Spleen (tissue), 11 donors: ENCODE data around the gene TERT. TPM values are rescaled to one million over a fixed set of nuclear protein-coding genes. Genes with fewer than 3 reads are reported as not detected.

Source experiments
- DNase-seq: peaks from one replicate; pipeline ENCODE4 v3.0.0-alpha.2; 2020
- H3K27ac ChIP-seq, 8 donors: fragments of 200-600 bp; sonication (generic) in 7 of 8; 1 replicate in 4 of 8; 2 replicates in 4 of 8; pipeline versions ENCODE4 v1.5.0 to v1.8.0; 2016 to 2021; ENCODE audit warnings: inconsistent platforms in 4 of 8, mild to moderate bottlenecking in 4 of 8, moderate library complexity in 1 of 8
- H3K27me3 ChIP-seq, 7 donors: fragments of 200-600 bp; sonication (generic) in 6 of 7; replicated peaks in 1 of 7; 1 replicate in 4 of 7; 2 replicates in 3 of 7; pipeline versions ENCODE4 v1.5.0 to v1.8.0; 2016 to 2021; ENCODE audit warnings: inconsistent platforms in 3 of 7, mild to moderate bottlenecking in 1 of 7
- H3K36me3 ChIP-seq, 6 donors: fragments of 200-600 bp; sonication (generic) in 5 of 6; 1 replicate in 4 of 6; 2 replicates in 2 of 6; pipeline versions ENCODE4 v1.5.0 to v1.8.0; 2016 to 2021; ENCODE audit warnings: inconsistent platforms in 2 of 6
- H3K4me1 ChIP-seq, 6 donors: fragments of 200-600 bp; sonication (generic) in 5 of 6; 1 replicate in 3 of 6; 2 replicates in 3 of 6; pipeline versions ENCODE4 v1.5.0 to v1.8.0; 2016 to 2021; ENCODE audit warnings: inconsistent platforms in 3 of 6
- H3K4me3 ChIP-seq, 8 donors: fragments of 200-600 bp; sonication (generic) in 7 of 8; 1 replicate in 4 of 8; 2 replicates in 4 of 8; pipeline versions ENCODE4 v1.5.0 to v1.8.0; 2016 to 2021; ENCODE audit warnings: inconsistent platforms in 4 of 8, mild to moderate bottlenecking in 4 of 8, moderate library complexity in 2 of 8
- H3K9me3 ChIP-seq, 8 donors: fragments of 200-600 bp; sonication (generic) in 7 of 8; 1 replicate in 4 of 8; 2 replicates in 4 of 8; pipeline versions ENCODE4 v1.5.0 to v1.8.0; 2016 to 2021; ENCODE audit warnings: inconsistent platforms in 4 of 8
- POLR2A ChIP-seq, 3 donors: fragments of 450-650 bp; IDR thresholded peaks; one replicate each; pipeline ENCODE4 v1.5.1; 2017; ENCODE audit warnings: antibody characterized with exemption in 3 of 3, mild to moderate bottlenecking in 1 of 3
- POLR2AphosphoS5 ChIP-seq, 3 donors: sonication (generic); formaldehyde crosslinking; IDR thresholded peaks; one replicate each; pipeline ENCODE4 v1.5.1; 2017; ENCODE audit warnings: antibody characterized with exemption in 3 of 3
- WGBS, 5 donors: extraction: QIAGEN DNeasy Blood & Tissue Kit in 3 of 5; methylation state at CpG; one replicate each; pipeline versions ENCODE4 v1.1.5 to v1.1.7; 2013 to 2018; 5-methylcytosine and 5-hydroxymethylcytosine counted together
- intact Hi-C: fragments of 100-400 bp; cut with DNase I; formaldehyde crosslinking; loops from one replicate; pipeline ENCODE4 v1.15.0; 2023; ENCODE audit warnings: low total_unique reads
- polyA plus RNA-seq, 3 donors: library from polyadenylated mRNA; stranded (reverse); fragments of 200-250 nt; gene quantifications; one replicate each; pipeline ENCODE4 v1.2.1, GENCODE V29; 2013
- total RNA-seq, 7 donors: library from RNA; depleted of rRNA in 3 of 7; stranded (reverse); fragments of >200 nt in 3 of 7; fragmentation: NEBNext Ultra II Directional in 4 of 7; extraction: Animal tissue kit (Norgen Biotek cat#: 25700) in 4 of 7; gene quantifications; one replicate each; pipeline versions ENCODE4 v1.1.0 to v1.2.1, GENCODE V29; 2016 to 2021
- TF ChIP-seq, protein P1 (sequence below), 11 experiments: fragments of 200-600 bp in 7 of 11; fragments of 450-650 bp in 4 of 11; sonication (generic) in 4 of 11; IDR thresholded peaks in 8 of 11; conservative IDR thresholded peaks in 3 of 11; 1 replicate in 7 of 11; 2 replicates in 4 of 11; pipeline versions ENCODE4 v1.4.0 to v1.8.0; 2016 to 2021; ENCODE audit warnings: antibody characterized with exemption in 11 of 11, inconsistent platforms in 4 of 11, mild to moderate bottlenecking in 1 of 11
- donor health status: healthy with polysubstance abuse.
- donor health status: DM: no; HTN: no; CAD: no; lungs with moderate emphysema.
- donor health status: DM: no; HTN: no; CAD: no.
- donor health status: Bipolar disorder and iron deficiency.
- donor health status: healthy.
- donor health status: DM: no; HTN: no; CAD: no.
- donor health status: DM: yes; HTN: yes; CAD: no.

TERT gene
- total and polyA plus RNA-seq, 10 donors = 0.09 to 5.3 (median 0.40) TPM; not detected in 2

DNA sequence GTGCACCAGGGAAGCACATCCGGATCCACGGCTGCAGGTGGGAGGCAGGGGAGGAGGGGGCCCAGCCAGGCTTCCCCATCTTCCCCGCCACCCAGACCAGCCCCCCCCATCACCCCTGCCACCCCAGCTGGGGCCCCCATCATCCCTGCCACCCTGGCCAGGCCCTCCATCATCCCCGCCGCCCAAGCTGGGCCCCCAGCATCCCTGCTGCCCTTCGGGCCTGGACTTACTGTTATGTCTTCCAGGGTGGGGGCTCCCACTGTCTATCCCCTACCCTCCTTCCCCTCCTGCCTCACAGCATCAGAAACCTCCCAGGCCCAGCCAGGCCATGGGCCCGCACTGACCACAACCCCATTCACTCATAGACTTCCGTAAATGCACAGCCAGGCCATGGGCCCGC, 42.2 kb downstream of the TERT start:
- Histone ChIP-seq H3K4me3 (no peak overlapping the region), H3K27me3 (peaks cover 0 to 18% (median 0%) of the 10 kb centered on the region in 7 donors), H3K4me1 (peaks cover 0 to 12% (median 3%) of the 10 kb centered on the region in 6 donors), H3K36me3 (no peaks in the 10 kb centered on the region), H3K27ac (no peak overlapping the region), H3K9me3 (no peaks in the 10 kb centered on the region)
- DNase-seq = no peak
- TF ChIP-seq POLR2A (IDR thresholded peaks at IDR 0.05) = no peak
- intact Hi-C loops = no loop called here
- WGBS, 5 donors = 88 to 97% (median 91%) methylated on average over 6 to 9 of the region's 9 CpGs

DNA sequence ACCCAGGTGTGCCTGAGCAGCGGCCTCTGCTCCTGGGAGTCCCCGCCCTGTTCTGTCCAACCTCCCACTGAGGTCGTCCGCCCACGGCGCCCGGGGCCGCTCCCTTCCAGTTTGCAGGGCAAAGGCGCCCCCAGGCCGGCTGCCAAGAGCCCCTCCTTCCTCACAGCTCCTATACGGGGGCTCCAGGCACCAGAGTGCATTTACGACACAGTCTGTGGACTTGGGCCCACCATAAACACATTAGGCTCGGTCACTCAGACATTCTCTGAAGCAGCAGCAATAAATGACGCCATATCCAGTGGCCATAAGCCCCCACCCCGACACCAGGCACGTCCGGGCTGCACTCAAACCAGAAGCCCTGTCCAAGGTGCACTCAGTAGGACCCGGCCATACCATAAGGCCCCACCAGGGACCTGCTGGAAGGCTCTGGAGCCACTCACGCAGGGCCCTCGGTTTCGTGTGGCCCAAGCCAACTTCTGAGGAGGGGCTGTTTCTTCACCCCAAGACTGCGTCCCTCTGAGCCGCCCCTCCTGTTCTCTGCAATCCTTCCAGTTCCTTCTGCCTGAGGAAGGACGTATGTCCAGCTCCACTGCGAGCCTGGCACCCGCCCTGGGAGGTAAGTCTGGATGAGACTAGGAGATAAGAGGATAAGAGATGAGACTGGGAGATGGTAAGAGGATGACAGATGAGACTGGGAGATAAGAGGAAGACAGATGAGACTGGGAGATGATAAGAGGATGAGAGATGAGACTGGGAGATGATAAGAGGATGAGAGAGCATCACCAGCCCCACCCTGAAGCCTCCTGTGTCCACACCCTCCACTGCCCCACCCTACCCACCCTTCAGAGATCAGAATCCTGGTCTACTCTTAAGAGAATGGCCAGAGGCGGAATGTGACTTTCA, 42.9 kb downstream of the TERT start:
- Histone ChIP-seq H3K27me3 (peaks cover 0 to 25% (median 6%) of the 10 kb centered on the region in 7 donors), H3K4me3 (no peak overlapping the region), H3K9me3 (no peaks in the 10 kb centered on the region), H3K36me3 (no peaks in the 10 kb centered on the region), H3K27ac (no peak overlapping the region), H3K4me1 (peaks cover 0 to 12% (median 3%) of the 10 kb centered on the region in 6 donors)
- intact Hi-C loops = no loop called here
- WGBS, 5 donors = 62 to 78% (median 74%) methylated on average over 25 to 27 of the region's 27 CpGs
- TF ChIP-seq, protein P1, sequence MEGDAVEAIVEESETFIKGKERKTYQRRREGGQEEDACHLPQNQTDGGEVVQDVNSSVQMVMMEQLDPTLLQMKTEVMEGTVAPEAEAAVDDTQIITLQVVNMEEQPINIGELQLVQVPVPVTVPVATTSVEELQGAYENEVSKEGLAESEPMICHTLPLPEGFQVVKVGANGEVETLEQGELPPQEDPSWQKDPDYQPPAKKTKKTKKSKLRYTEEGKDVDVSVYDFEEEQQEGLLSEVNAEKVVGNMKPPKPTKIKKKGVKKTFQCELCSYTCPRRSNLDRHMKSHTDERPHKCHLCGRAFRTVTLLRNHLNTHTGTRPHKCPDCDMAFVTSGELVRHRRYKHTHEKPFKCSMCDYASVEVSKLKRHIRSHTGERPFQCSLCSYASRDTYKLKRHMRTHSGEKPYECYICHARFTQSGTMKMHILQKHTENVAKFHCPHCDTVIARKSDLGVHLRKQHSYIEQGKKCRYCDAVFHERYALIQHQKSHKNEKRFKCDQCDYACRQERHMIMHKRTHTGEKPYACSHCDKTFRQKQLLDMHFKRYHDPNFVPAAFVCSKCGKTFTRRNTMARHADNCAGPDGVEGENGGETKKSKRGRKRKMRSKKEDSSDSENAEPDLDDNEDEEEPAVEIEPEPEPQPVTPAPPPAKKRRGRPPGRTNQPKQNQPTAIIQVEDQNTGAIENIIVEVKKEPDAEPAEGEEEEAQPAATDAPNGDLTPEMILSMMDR (IDR thresholded peaks at IDR 0.05 in 8 of 11, conservative IDR thresholded peaks at IDR 0.05 in 3 of 11) = no peak
- TF ChIP-seq POLR2AphosphoS5 (IDR thresholded peaks at IDR 0.05) (no peak), POLR2A (IDR thresholded peaks at IDR 0.05) (no peak)
- no peak for DNase-seq

DNA sequence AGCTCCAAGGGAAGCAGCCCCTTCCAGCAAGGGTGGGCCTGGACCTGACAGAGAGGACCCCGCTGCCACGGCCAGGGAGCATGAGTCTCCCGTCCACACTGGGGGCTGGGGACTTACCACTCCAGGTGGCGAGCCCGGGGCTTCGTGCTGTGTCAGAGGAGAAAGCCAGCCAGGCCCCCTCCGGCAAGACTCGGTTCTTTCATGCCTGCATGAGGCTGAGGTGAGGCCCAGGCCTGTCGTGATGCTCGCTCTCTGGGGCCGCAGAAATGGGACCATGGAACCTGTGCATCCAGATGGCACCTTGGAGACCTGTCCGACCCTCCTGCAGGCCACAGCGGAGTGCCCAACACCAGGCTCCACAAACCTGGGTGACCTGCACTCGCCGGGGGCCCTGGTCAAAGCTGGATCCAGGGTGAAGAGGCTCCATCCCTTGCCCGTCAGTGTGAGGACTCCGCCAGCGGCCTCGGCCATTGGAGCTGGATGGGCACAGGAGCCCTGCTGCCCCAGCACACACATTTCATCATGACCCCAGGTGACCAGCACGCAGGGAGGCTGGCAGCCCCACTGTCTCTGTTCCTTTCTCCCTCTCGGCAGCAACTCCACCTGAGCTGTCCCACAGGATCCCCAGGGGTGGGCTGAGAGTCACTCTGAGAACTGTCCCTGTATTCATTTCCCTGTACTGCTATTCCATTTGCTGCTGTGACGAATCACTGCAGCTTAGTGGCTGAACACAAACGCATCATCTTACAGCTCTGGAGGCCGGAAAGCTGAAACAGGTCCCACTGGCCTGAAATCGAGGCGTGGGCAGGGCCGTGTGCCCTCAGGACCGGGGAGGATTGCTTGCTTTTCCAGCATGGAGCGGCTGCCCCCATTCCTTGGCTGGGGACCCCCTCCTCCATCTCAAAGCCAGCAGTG, 45.2 kb downstream of the TERT start:
- TF ChIP-seq, protein P1 (IDR thresholded peaks at IDR 0.05 in 8 of 11, conservative IDR thresholded peaks at IDR 0.05 in 3 of 11) = no peak
- TF ChIP-seq POLR2AphosphoS5 (IDR thresholded peaks at IDR 0.05) (no peak), POLR2A (IDR thresholded peaks at IDR 0.05) (no peak)
- peaks cover 0 to 5% (median 0%) of the 10 kb centered on the region in 6 donors for H3K4me1 ChIP-seq
- no peak overlapping the region for H3K4me3 ChIP-seq
- H3K9me3 ChIP-seq = no peaks in the 10 kb centered on the region
- intact Hi-C loops = no loop called here
- DNase-seq = no peak
- H3K27me3 ChIP-seq = peaks cover 3 to 48% (median 29%) of the 10 kb centered on the region in 7 donors
- 65 to 87% (median 79%) methylated on average over 17 to 29 of the region's 29 CpGs for WGBS, 5 donors
- no peak overlapping the region for H3K27ac ChIP-seq
- no peaks in the 10 kb centered on the region for H3K36me3 ChIP-seq

DNA sequence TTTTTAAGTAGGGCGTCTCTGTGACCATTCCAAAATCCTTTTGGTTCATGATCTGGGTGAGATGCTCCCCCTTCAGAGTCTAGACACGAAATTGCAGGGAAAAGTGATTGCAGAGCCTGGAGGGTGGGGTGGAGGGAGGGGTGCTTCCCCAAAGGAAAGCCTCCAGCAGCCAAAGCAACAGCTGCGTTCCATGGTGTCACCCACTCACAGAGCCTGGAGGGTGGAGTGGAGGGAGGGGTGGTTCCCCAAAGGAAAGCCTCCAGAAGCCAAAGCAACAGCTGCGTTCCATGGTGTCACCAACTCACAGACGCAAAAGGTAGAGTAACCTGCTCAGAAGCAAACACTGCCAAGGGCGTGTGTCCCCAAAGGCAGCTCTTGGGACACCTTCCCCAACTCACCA, 47.1 kb downstream of the TERT start:
- Histone ChIP-seq H3K4me3 (no peak overlapping the region), H3K27me3 (peaks cover 3 to 64% (median 34%) of the 10 kb centered on the region in 7 donors), H3K9me3 (no peaks in the 10 kb centered on the region), H3K27ac (no peak overlapping the region), H3K36me3 (no peaks in the 10 kb centered on the region), H3K4me1 (peaks cover 0 to 5% (median 0%) of the 10 kb centered on the region in 6 donors)
- intact Hi-C loops = no loop called here
- TF ChIP-seq POLR2AphosphoS5 (IDR thresholded peaks at IDR 0.05) (no peak), POLR2A (IDR thresholded peaks at IDR 0.05) (no peak)
- TF ChIP-seq, protein P1 (IDR thresholded peaks at IDR 0.05 in 8 of 11, conservative IDR thresholded peaks at IDR 0.05 in 3 of 11) = no peak
- WGBS, 5 donors = 69 to 81% (median 79%) methylated on average over 6 of the region's 6 CpGs
- DNase-seq = no peak
